HT-29 (cell line): ENCODE results near the gene REV3L. TPM values are rescaled to one million over a fixed set of nuclear protein-coding genes. Genes with fewer than 3 reads are reported as not detected.
"Not testable (repeated sequence)": the region's sequence is repeated elsewhere in the genome, so short reads cannot be mapped to it uniquely, and the experiment has no call there.

Experiments
- DNase-seq: peaks from one replicate; pipeline ENCODE4 v3.0.0-alpha.2; 2015; ENCODE audit warnings: low spot score
- total RNA-seq: library from RNA; depleted of rRNA; stranded (reverse); fragments of >200 nt; shearing (Covaris generic); gene quantifications from 2 replicates; pipeline ENCODE4 v1.2.3, GENCODE V29; 2014; rRNA removed

Gene REV3L, protein sequence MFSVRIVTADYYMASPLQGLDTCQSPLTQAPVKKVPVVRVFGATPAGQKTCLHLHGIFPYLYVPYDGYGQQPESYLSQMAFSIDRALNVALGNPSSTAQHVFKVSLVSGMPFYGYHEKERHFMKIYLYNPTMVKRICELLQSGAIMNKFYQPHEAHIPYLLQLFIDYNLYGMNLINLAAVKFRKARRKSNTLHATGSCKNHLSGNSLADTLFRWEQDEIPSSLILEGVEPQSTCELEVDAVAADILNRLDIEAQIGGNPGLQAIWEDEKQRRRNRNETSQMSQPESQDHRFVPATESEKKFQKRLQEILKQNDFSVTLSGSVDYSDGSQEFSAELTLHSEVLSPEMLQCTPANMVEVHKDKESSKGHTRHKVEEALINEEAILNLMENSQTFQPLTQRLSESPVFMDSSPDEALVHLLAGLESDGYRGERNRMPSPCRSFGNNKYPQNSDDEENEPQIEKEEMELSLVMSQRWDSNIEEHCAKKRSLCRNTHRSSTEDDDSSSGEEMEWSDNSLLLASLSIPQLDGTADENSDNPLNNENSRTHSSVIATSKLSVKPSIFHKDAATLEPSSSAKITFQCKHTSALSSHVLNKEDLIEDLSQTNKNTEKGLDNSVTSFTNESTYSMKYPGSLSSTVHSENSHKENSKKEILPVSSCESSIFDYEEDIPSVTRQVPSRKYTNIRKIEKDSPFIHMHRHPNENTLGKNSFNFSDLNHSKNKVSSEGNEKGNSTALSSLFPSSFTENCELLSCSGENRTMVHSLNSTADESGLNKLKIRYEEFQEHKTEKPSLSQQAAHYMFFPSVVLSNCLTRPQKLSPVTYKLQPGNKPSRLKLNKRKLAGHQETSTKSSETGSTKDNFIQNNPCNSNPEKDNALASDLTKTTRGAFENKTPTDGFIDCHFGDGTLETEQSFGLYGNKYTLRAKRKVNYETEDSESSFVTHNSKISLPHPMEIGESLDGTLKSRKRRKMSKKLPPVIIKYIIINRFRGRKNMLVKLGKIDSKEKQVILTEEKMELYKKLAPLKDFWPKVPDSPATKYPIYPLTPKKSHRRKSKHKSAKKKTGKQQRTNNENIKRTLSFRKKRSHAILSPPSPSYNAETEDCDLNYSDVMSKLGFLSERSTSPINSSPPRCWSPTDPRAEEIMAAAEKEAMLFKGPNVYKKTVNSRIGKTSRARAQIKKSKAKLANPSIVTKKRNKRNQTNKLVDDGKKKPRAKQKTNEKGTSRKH (N-terminal part only)
- 5.6 and 9.4 TPM in 2 replicates for total RNA-seq

DNA sequence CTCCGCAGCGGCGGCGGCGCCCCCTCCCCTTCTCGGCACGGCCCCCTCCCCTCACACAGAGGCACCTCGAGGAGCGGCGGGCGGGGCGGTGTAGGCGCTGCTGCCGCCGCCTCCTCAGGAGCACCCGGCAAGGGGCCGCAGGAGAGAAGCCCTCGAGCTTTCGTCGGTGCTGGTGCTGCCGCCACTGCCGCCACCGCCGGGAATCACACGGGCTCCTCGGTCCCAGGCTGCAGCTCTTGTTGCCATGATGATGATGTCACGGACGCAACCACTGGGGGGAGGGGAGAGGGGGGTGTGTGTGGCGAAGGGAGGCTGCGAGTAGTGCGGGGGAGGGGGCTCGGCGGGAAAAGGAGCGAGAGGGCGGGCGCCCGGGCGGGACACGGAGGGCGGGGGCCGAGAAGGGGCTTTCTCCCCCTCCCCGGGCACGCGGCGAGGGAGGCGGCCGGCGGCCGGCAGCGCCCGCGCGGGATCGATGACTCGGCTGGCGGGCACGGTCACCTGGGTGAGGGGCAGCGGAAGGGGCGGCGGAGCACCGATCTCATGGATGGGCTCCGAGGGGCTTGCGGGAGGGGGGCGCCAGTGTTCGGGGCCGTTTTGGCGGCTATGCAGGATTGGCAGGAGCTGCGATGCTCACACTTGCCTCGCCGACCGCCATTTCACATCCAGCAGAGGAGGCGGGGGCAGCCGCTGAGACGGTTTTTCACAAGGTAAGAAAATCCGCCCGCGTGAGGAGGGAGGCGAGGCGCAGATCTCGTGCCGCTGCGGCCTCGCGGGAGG, at the start of gene REV3L:
REV3L (minus strand) TSS at position 260 of the 777 bp plus-strand sequence. CDS start 330 bp downstream, outside the sequence.
- peak; percentile 83 for DNase-seq

DNA sequence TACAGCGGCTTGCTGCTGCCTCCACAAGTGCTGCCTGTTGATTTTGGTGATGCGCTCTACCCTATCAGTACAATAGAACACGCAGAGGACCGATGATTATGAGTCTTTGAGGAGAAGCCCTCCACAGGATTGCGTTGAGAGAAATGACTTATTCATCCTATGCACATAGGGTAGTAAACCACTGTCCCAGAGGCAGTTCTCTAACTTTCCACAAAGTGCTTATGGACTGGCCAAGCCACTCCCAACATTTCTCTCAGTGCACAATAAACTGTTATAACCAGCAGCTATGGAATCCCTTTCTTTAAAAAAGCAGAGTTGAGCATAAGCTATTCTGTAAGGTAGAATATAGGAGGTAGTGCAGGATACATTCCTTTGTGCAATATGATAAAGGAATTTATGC, 48.2 kb upstream of the REV3L start:
- DNase-seq: no peak

DNA sequence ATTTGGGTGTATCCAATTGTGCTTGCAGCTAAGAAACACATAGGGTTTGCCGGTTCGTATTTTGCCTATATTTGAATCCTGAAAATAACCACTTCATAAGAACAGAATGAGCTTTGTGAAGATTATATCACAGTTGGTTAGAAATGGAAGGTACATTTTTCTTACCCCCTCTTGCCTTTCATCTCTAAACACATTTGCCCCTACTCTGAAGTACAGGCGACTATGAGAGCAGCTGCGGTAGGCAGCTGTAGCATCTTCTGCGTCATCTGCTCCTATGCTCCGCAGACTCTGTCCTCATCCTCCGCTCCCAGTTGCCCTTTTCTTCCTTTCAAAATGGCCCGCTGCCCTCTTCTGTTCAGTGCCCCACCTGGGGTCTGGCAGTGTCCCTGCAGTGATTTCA, 47.6 kb upstream of the REV3L start:
- DNase-seq: no peak

DNA sequence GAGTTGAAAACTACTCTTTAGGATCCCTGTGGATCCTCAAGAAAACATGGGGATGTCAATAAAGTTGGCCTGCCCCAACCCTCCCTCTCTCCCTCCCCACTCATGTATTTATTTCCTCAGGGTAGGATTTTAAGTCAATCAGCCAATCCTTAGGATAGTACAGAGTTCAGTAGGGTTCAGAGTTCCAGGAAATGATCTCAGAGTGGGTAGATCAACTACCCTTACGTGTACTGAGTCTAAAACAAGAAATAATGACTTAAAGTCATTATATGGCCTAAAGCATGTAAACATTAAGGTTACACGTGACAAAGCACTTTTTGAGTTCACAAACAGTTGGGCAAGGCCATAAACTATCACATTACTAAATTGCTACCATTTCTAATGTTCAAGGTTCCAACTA, 47.2 kb upstream of the REV3L start:
- DNase-seq: no peak

DNA sequence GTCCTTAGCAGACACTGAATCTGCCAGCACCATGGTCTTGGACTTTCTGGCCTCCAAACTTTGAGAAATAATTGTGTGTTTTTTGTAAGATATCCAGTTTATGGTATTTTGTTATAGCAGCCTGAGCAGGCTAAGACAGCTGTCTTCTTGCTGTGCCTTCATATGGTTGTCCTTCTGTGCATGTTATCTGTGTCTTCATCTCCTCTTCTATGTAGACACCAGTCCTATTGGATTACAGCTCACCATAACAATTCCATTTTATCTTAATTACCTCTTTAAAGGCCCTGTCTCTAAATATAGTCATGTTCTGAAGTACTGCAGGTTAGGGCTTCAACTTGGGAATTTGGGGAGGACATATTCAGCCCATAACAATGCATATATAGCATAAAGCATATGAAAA, 44.3 kb upstream of the REV3L start:
- no peak for DNase-seq

DNA sequence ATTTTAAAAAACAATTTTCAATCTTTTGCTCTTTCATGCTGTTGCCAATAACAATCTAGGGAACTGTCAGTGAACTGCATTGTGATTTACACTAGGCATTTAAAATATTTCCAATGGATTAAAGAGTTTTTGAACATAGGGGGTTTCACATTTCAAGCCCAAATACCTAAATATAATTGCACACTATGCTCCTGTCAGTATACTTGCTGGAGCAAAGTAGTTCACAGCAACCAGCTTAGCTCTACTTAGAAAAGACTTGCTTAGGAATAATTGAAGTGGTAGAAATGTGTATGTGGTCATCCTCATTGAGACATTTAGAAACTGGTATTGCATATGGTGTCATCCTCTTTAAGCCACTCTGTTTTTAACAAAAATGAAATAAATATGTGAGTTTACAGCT, 41.7 kb upstream of the REV3L start:
- no peak for DNase-seq

DNA sequence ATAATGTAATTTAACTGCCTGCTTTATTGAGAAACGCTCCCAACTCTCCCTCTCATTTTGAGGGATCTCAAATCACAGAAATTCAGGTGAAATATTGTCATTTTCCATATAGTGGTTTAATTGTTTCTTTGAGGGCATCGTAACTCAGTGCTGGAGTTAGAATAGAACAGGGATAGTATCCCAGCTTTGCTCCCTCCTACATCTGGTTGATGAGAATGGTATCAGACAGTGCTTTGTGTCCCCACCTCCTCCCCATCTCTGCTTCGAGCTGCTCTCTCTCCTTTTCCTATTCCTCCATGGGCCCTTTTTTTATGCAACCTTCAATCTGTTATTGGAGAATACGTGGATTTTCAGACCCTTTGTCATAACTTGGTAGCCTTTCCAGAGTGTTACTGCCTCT, 41.2 kb upstream of the REV3L start:
- no peak for DNase-seq

DNA sequence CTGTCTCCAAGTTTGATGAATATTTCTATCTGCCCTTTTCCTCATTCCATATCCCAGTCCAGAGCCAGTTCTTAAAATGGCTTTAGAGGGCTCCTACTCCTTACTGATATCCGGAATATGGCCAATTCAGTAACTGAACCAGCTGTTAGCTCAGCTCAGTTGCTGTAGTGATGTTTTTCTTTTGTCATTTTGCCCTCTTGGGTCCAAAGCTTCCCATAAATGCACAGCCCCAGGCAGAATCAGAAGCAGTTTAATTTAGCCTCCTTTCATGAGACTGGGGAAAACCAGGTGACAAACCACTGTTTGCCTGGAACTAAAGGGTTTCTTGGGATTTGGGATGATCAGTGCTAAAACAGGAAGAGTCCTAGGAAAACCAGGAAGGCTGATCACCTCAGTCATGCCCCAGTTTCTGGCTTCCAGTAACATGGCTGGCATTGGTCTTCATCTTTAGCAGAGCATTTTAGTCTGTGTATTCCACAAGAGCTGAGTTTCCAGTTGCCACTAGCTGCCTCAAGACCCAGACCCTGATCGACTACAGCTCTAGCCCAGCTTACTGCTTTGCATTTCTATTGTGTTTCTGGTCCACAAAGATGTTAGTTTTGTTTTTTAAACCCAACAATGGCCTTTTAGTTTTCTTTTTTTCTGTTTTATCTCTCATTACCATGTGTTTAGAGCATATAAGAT, 40.6 kb upstream of the REV3L start:
- no peak for DNase-seq

DNA sequence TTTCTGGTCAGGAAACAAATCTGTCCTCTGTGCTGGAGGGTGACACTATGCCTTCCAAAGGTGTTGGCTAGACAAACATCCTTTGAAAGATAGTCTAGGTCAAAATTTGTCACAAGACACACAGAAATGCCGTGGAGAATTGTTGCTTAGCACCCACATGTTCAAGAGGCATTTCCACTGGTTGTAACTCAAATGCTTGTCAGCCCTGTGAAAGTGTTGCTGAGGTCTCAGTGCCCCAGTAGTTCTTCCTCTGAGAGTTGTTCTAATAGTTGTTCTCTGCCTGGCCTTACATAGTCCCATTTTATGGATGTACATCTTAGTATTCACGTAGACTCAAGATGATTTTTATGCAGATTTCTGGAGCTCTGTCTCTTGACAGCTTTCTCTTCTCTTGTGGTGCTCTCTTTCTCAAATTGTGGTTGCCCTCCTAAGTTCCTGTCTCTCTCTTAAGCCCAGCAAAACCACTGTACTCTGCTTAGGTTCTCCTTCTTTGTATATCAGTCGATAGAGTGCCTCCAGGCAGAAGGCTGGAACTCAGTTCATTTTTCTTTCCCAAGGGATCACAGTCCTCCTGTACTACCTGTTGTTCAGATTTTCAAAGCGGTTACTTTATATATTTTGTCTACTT, 39.5 kb upstream of the REV3L start:
- DNase-seq: no peak

DNA sequence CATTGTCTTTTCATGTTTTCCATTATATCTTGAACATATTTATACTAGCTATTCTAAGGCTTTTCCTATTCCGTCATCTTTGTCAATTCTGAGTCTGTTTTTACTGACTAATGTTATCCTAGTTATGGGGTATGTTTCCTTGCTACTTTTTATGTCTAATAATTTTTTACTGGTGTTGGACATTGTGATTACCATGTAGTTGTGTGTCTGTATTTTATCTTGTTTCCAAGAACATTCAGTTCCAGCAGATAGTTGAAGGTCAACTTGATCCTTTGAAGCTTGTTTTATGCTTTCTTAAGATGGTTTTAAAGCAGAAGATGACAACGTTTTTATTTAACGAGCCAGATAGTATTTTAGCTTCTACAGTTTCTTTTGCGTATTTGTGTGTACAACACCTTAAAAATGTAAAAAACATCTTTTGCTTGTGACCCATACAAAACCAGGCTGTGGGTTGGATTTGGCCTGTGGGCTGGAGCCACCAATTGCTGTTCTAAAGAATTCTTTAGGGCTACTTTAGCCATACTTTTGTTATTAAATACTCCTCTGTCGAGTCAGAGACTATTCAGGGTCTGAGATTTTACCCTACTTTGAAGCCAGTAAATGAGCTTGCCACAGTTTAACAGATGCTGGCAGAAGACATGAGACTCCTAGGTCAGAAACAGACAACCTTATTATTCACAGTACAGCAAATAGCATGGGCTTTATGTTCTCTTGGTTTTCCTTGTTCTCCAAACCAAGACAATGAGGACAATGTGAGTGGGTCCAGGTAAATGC, 38.7 kb upstream of the REV3L start:
- no peak for DNase-seq

DNA sequence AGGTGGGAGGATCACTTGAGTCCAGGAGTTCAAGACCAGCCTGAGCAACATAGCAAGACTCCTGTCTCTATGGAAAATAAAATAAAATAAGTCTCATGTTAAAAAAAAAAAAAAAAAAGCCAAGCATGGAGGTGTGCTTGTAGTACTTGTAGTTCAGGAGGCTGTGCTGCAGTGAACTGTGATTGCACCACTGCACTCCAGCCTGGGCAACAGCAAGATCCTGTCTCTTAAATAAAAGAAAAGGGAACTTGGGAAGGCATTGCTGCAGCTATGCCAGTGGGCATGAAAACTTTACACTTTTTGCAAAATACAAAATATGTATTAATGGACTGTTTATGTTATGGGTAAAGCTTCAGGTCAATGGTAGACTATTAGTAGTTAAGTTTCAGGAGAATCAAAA, 37.5 kb upstream of the REV3L start:
- DNase-seq: no peak

DNA sequence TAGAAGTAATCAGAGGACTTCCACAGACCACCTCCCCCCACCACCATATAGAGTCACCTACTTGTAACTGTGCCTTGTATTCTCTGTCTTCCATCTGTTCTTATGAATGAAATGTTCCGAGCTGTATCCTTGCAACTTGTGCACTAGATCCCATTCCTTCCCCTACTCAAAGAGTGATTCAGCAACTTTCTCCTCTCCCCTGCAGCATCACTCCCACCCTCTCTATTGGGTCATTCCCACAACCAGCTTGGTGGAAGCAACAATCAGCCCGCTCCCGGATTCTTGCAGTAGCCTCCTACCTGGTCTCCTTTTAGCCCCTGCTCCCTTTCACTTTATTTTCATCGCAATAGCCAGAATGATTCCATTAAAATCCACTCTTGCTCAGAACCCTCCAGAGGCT, 34.9 kb upstream of the REV3L start:
- DNase-seq: no peak

DNA sequence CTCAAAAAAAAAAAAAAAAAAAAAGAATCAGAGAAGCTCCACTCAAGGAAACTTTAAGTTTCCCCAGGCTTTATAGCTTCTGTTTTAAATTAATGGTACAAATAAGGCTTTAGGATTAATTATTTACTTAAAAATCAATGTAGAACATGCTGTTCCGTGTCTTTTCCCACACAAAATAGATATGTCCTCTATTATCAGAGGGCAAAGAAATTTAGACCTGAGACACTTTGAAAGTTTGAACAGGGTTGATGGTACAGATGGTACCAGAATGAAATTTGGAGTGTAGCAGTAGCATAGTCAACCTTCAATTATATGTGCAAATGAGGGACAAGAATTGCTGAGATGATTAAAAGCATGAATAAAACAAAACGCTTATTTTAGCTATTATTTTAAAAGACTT, 32.2 kb upstream of the REV3L start:
- DNase-seq: no peak

DNA sequence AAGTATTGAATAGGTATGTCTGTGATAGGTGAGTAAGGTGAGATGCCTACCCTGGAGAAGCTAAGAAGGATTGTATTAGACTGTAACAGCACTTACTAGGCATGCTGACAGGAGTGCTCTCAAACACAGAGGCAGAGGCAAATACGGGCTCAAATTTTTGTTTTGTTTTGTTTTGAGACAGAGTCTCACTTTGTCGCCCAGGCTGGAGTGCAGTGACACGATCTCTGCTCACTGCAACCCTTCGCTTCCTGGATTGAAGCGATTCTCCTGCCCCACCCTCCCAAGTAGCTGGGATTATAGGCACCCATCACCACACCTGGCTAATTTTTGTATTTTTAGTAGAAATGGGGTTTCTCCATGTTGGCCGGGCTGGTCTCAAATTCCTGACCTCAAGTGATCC, 31.5 kb upstream of the REV3L start:
- not testable (repeated sequence) for DNase-seq

DNA sequence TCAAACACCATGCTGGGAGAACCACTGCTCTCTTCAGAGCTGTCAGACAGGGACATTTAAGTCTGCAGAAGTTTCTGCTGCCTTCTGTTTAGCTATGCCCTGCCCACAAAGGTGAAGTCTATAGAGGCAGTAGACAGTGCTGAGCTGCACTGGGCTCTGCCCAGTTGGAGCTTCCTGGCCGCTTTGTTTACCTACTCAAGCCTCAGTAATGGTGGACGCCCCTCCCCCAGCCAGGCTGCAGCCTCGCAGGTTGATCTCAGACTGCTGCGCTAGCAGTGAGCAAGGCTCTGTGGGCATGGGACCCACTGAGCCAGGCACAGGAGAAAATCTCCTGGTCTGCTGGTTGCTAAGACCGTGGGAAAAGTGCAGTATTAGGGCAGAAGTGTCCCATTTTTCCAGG, 24.2 kb upstream of the REV3L start:
- DNase-seq: not testable (repeated sequence)

DNA sequence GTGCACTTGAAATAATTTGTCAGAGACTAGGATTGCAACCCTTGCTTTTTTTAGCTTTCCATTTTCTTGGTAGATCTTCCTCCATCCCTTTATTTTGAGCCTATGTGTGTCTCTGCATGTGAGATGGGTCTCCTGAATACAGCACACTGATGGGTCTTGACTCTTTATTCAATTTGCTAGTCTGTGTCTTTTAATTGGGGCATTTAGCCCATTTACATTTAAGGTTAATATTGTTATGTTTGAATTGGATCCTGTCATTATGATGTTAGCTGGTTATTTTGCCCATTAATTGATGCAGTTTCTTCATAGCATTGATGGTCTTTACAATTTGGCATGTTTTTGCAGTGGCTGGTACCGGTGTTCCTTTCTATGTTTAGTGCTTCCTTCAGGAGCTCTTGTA, 22.5 kb upstream of the REV3L start:
- not testable (repeated sequence) for DNase-seq

DNA sequence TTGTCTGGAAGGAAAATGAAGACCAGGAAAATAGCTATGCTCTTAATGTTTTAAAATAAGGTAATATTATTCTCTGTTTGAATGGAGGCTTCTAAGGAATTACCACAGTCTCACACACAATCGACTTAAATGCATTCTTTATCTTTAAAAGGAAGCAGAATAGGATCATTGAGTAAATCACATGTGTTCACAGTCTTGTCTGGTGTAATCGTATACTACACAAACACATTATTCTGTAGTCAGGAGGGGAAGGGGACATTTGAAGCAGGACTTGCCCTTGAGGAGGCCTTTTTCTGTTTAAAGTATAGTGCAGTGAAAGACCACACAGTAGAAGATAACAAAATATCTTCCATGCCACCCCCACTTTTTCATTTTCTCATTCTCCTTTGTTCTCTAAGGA, 20.6 kb upstream of the REV3L start:
- DNase-seq: no peak

DNA sequence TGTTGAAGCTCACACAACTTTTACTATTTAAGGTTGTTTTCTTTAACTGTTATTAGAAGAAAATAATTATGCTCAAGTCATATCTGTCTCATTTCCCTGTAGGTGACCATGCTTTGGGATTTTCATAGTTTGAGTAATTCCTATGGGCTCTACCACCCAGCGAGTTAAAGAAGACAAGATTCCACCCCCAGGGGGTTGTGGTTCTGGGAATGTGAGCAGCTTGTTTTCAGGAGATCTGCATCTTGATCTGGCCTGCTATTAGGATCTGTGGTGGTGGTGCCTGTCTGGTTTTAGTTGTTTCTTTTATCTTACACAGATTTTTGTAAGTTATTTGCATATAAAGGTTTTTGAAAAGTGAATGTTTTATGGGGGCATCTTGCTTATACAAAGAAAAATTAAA, 20.2 kb upstream of the REV3L start:
- DNase-seq: no peak

DNA sequence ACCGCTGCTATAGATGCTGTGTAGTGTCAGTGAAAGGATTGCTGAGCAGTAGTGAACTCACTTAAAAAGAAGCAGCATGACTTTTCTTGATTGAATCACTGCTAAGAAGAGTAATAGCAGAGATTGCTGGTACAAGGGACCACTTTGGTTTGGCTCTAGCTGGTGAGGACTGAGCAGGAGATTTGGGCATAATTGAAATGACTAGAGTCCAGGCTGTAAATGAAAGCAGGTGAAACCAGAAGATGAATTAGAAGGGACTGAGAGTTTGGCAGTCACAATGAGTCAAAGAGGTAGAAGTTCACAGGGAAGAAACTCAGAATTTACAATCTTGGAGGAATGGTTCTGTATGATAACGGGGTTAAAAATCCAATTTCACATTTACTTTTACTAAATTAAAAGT, 19.1 kb upstream of the REV3L start:
- DNase-seq: no peak
